ENCODE data around the gene CABP2.

- TF ChIP-seq YY1 (tag by site-specific recombination; IDR thresholded peaks at IDR 0.05) (no peak), KLF16 (tag by site-specific recombination; IDR thresholded peaks at IDR 0.05) (no peak), ZBTB17 (tag by site-specific recombination; IDR thresholded peaks at IDR 0.05) (no peak), ZNF140 (tag by site-specific recombination; IDR thresholded peaks at IDR 0.05) (no peak), ZNF292 (tag by site-specific recombination; IDR thresholded peaks at IDR 0.05; ENCODE audit: borderline replicate concordance, low read depth) (no peak), CTCF (tag by site-specific recombination; IDR thresholded peaks at IDR 0.05) (no peak), ZNF169 (tag by site-specific recombination; IDR thresholded peaks at IDR 0.05) (no peak), TRIM28 (IDR thresholded peaks at IDR 0.05; ENCODE audit: borderline replicate concordance, low read length) (no peak), YY2 (tag by site-specific recombination; IDR thresholded peaks at IDR 0.05) (no peak), ZNF639 (tag by site-specific recombination; IDR thresholded peaks at IDR 0.05) (no peak), ZNF664 (tag by site-specific recombination; IDR thresholded peaks at IDR 0.05) (no peak), REST (tag by site-specific recombination; IDR thresholded peaks at IDR 0.05) (no peak), SP3 (tag by site-specific recombination; IDR thresholded peaks at IDR 0.05) (no peak)
Observed at GRCh38 chr11:67472882-67473281, 50.4 kb downstream of the CABP2 start.

Data from HEK293 (cell line).